Keratinocyte (primary cell): ENCODE measurements around the gene GAS2.

Experiments
- CTCF ChIP-seq, 3 experiments: IDR thresholded peaks in 1 of 3; conservative IDR thresholded peaks in 1 of 3; optimal IDR thresholded peaks in 1 of 3; 2 replicates in 2 of 3; 3 replicates in 1 of 3; pipeline versions ENCODE3 to v1.5.1; 2011; ENCODE audit warnings: low read length in 3 of 3, mild to moderate bottlenecking in 3 of 3, moderate library complexity in 2 of 3, control low read depth in 1 of 3, inconsistent platforms in 1 of 3; ENCODE audit not compliant: insufficient read depth in 2 of 3; ENCODE audit errors: extremely low read depth in 1 of 3
- EZH2 ChIP-seq: IDR thresholded peaks from one replicate; pipeline ENCODE4 v1.6.1; 2012; ENCODE audit warnings: inconsistent platforms, mild to moderate bottlenecking, low read length, moderate library complexity

DNA sequence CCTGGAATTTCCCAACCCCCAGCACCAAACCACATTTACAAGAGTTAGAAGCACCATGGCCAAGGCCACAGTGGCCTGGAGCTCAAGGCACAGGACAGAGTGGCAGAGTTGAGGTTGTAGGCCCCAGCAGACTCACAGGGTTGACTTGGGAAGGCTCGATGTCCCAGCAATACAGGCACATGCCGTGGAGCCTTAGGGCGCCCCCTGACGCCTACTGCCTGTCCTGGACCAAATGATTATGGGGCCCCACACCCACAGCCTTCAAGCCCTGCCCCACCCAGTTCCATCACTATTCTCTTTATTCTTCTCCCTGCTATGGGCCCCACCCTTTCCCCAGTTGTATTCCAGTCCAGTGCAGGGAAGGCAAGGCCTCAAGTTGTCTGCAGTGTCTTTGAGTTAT, 193.8 kb downstream of the GAS2 start, which contains the start of gene CCDC179:
- TF ChIP-seq CTCF (optimal IDR thresholded peaks at IDR 0.05 in 1 of 3, IDR thresholded peaks at IDR 0.05 in 1 of 3, conservative IDR thresholded peaks at IDR 0.05 in 1 of 3; ENCODE audit: extremely low read depth in 1 of 3, insufficient read depth in 2 of 3, low read length in 3 of 3), result no peak
- no peak for TF ChIP-seq EZH2
